ENCODE measurements around the gene SPEG.
A peak's percentile ranks its signal among the peaks of the same experiment; 100 is the strongest.

SPEG gene

GRCh38 chr2:219426068-219426443 is 8.6 kb upstream of the SPEG start:
- DNase-seq, result no peak

GRCh38 chr2:219426534-219427136 is 8.0 kb upstream of the SPEG start:
- no peak for DNase-seq

GRCh38 chr2:219428469-219428868 is 6.2 kb upstream of the SPEG start:
- DNase-seq, result no peak

DNA sequence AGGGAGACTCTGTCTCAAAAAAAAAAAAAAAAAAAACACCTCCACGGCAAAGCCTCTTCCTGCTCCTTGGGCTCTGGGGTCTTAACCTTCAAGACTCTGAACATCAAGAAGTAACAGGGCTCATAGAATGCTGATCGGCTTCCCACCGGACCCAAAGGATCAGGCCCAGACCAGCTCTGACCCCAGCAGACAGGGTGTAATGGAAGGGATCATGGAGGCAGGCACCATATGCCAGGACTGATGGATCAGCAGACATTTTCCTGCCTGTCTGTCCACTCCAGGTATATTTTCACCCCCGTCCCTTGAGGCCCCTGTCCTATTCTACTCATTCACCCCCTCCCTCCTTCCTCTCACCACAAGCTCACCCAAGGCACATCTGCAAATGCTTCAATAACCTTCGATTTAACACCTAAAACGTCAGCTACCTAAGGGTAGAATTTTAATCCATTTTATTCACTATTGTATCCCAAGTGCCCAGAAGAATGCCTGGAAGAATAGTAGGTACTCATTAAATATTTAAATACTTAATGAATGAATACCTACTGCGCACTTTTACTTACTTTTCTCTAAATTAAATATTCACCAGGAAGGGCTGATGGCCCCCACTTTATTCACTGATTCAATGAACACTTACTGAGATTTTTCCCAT is 4.6 kb upstream of the SPEG start:
- no peak for DNase-seq

DNA sequence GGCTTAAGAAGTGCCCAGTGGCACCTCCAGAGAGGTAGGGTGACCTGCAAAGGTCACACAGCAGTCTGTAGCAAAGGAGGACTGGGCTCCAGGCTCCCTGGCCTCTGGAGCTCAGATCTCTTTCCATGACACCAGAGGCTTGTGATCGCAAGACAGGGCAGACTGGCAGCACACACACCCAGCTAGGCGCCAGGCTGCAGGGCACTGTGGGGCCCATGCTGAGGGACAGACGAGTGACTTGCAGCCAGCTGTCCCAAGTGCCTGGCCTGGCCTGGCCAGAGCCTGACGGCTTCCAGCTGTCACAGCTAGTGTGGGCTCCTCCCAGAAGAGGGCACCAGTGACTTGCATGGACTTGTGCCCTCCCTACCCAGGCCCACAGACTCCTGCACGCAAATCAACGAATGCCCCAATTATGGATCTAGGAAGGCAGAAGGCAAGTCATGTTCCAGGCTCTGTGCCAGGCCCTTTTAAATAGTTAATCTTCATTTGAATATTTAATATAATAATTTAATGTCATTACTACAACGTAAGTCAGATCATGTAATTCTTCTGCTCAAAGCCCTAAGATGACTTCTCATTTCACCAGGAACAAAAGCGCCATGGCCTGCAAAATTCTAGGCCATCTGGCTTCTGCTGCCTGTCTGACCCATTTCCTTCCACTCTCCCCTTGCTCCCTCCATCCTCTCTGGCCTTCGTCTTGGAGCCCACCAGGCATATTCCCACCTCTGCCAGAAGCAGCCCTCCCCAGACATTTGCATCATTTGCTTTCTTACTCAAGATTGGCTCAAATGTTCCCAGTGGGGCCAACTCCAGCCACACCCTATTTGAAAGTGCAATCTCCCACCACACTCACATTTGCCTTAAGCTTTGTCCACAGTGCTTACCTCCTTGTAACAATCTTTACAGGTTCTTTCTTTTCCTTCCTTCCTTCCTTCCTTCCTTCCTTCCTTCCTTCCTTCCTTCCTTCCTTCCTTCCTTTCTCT is 3.7 kb upstream of the SPEG start:
- DNase-seq, result no peak

GRCh38 chr2:219433666-219434467 is 776 bp upstream of the SPEG start:
- DNase-seq, result peak in 1 of 2 donors; percentile 24

DNA sequence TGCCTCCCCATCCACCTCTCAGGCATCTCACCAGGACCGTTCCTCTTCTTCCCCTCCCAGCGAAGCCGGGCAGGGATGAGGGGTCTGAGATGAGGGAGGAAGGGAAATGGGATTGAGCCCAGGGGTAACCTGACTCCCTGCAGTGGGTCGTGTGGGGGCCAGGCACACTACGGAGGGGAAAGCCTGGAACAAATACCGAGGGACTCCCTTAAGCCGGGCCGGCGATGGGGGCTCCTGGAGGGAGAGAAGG is 250 bp upstream of the SPEG start:
- no peak for DNase-seq

- no peak for DNase-seq
Observed at GRCh38 chr2:219435701-219436100, 1.1 kb downstream of the SPEG start.

DNA sequence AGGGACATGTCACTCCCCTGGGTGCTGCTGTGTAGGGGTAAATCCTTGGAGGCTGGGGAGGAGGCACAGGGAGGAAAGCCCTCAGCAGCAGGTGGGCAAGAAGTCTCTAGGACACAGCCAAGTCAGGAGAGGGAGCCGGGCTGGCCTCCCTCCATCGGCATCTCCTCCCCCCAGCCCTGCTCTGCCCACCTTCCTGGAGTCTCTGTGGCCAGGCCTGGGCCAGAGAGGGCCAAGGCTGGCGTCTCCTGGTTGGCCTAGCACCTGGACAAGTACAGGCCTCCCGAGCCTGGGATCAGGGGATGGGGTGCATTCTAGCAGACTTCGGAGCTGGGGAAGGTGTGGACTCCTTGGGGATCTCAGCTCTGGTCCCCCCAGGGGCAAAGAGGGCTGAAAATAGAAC is 1.8 kb downstream of the SPEG start:
- DNase-seq, result no peak

- DNase-seq, result no peak
Observed at GRCh38 chr2:219437141-219437540, 2.5 kb downstream of the SPEG start.

- DNase-seq, result no peak
Observed at GRCh38 chr2:219437690-219438206, 3.1 kb downstream of the SPEG start.

GRCh38 chr2:219438453-219438852 is 3.8 kb downstream of the SPEG start:
- no peak for DNase-seq

DNA sequence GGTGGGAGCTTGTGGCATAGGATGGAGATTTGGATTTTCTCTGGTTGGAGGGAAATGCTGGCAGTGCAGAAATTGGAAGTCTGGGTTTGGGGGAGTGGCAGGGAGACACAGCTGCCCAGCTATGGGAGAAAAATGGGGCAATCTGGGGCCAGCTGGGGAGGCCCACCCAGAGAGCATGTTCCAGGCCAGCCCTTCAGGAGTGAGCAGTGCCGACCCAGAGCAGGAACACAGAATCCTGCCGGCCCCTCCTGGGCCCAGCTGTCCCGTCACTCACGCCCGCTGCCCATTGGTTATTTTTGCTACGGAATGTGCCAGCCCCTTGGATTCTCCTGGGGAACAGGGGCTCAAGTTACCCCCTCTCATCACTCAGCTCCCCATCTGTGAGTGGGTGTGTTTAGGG is 4.9 kb downstream of the SPEG start:
- DNase-seq, result no peak

GRCh38 chr2:219440388-219441256 is 6.0 kb downstream of the SPEG start:
- no peak for DNase-seq

DNA sequence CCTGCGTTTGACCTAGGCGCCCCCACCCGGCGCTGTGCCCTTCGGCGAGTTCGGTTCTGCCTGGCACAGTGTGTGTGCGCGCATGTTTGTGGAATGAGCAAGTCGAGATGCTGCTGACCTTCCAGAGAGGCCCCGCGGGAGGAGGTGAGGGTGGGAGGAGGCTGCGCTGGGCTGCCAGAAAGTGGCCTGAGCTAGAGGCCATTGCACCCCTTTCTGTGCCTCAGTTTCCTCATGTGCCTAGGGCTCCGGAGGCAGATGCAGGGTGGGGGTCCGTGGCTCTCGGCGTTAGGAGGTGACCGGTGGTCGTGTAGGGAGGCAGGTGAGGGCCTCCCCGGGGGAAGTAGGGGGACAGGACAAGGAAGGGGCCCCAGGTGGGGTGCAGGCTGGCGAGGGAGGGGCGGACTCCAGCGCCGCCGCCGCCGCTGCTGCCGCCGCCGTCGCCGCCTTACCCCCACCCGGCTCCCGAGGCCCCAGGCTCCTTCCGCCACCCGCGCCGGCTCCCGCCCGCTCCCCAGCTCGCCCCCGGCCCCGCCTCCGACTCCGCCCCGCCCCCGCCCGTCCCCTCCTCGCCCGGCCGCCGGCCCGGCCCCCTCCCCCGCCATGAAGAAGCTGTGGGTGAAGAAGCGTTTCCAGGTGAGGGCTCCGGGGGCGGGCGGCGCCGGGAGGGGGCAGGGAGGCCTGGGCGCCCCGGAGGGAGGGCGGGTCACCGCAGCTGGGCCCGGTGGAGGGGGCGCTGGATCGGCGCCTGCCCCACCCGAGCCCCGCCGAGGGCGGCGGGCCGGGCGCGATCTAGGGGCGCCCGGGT is 7.0 kb downstream of the SPEG start:
- peak; percentile 72 to 78 for DNase-seq

DNA sequence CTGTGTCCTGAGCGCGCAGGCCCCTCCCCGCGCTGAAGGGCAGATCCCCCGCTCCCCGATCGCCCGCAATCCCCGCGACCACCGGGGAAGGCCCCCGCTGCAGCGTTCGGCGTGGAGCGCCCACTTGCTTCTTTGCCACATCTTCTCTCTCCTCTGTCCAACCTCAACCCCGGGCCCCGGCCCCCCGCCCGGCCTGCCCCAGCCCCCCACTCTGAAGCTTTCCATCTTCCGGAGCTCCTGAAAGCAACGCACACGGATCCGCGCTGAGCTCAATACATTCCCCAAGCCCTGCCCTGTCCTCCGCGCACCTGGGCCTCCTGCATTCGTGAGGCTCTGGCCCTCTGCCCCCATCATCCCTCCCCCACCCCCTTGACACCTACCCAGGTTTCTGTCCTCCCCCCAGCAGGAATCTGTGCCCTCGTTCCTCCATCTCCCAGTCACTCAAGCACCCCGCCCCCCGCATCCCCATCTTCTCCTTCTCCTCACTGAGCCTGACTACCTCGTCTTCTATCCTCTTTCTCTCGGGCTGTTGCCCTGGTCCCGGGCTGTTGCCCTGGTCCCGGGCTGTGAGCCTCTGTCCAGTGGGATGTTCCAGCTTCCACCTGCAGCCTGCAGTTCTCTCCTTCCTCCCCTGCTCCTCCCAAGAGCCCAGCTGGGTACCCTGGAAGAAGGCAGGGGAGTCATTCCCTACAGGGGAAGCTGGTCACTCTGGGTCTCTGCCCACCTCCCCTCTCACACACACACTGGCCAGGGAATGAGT is 7.8 kb downstream of the SPEG start:
- DNase-seq, result no peak

DNA sequence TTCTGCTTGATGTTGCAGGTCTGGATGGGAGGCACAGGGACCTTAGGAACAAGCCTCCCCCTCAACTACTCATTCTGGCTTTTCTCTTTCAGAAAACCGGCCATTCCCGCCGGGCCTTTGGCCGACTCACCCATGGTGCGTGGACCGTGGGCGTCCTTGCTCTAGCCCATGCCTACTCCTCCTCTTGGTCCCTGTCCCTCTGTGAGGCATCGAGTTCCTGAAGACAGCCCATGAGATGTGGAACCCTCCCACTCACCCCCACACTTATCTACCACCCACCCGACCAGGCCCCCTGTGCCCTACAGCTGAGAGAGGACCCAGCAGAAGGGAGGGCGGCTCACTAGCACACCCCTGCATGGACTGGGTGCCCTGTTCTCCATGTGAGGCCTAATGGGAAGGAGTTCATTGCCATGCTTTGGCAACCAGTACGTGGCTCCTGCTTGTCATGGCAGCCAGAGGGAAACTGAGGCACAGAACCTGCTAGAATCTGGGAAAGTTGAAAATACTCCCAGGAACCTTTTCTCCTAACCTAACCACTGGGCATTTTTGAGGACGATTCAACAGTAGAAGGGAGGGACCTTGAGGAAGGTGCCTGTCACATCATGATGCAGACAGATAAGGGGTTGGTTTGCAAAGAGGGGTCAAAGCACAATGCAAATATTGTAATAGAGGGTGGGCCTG is 8.5 kb downstream of the SPEG start:
- DNase-seq, result no peak

DNA sequence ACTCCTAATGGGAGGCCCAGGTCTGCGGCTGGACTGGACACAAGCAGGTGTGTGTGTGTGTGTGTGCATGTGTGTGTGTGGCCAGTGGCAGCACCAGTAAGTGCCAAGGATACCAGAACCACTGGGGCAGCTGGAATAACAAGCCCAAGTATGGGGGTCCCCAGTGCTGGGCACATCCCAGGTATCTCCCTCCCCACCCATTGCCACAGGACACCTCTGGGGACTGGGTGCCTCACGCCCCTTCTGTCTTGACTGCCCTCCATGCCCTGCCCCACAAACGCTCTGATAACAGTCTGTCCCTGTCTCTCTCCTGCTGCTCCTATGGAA is 9.0 kb downstream of the SPEG start:
- no peak for DNase-seq

GRCh38 chr2:219444566-219445091 is 10.0 kb downstream of the SPEG start:
- DNase-seq, result no peak

GRCh38 chr2:219445220-219445640 is 10.6 kb downstream of the SPEG start:
- no peak for DNase-seq
